Keratinocyte (primary cell): ENCODE results near the gene RPL13.

ENCODE experiments used
- CTCF ChIP-seq, 3 experiments: IDR thresholded peaks in 1 of 3; conservative IDR thresholded peaks in 1 of 3; optimal IDR thresholded peaks in 1 of 3; 2 replicates in 2 of 3; 3 replicates in 1 of 3; pipeline versions ENCODE3 to v1.5.1; 2011; ENCODE audit warnings: low read length in 3 of 3, mild to moderate bottlenecking in 3 of 3, moderate library complexity in 2 of 3, control low read depth in 1 of 3, inconsistent platforms in 1 of 3; ENCODE audit not compliant: insufficient read depth in 2 of 3; ENCODE audit errors: extremely low read depth in 1 of 3
- EZH2 ChIP-seq: IDR thresholded peaks from one replicate; pipeline ENCODE4 v1.6.1; 2012; ENCODE audit warnings: inconsistent platforms, mild to moderate bottlenecking, low read length, moderate library complexity

GRCh38 chr16:89523680-89524344, 36.7 kb upstream of the RPL13 start:
- TF ChIP-seq CTCF (optimal IDR thresholded peaks at IDR 0.05 in 1 of 3, IDR thresholded peaks at IDR 0.05 in 1 of 3, conservative IDR thresholded peaks at IDR 0.05 in 1 of 3; ENCODE audit: extremely low read depth in 1 of 3, insufficient read depth in 2 of 3, low read length in 3 of 3) (no peak), EZH2 (no peak)
